GM21381 (cell line): Measurements from ENCODE around the gene WDR81.
"Not testable (repeated sequence)": the region's sequence is repeated elsewhere in the genome, so short reads cannot be mapped to it uniquely, and the experiment has no call there.

ENCODE experiments used
- ATAC-seq: cut with Tn5 transposase; IDR thresholded peaks from one replicate; pipeline ENCODE4 v1.9.1; 2021; ENCODE audit warnings: mild to moderate bottlenecking, moderate library complexity; ENCODE audit not compliant: unreplicated experiment

WDR81 gene

DNA sequence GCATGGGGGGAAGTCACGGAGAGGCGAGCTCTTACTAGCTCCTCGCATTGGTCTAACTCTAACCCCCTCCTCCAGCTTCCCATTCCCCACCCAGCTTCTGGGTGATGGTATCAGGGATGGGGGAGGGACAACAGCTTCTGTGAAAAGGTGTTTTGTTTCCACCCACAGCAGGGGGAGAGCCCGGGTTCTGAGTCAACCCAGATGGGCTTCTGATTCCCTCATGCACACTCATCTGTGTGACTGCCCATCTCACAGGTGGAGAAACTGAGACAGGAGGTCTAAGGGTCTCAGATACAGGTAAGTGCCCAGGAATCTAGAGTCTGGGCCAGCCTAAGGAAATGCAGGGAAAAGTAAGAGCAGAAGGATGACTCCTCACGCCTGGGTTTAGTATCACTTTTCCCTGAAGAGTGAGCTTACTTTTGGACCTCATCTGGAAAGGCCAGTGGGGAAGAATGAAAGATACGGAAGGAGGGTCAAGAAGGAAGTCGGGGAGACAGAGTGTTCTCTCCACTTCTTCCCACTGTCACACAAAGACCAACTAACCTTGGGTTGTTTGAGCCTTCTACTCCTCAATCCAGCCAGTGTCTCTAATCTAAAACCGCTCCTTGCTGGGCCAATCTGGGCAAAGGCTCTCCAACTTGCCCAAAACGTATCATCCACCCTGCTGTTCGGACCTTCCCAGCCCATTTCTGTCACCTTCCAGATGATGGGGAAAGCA, 11.2 kb upstream of the WDR81 start:
- no peak for ATAC-seq

DNA sequence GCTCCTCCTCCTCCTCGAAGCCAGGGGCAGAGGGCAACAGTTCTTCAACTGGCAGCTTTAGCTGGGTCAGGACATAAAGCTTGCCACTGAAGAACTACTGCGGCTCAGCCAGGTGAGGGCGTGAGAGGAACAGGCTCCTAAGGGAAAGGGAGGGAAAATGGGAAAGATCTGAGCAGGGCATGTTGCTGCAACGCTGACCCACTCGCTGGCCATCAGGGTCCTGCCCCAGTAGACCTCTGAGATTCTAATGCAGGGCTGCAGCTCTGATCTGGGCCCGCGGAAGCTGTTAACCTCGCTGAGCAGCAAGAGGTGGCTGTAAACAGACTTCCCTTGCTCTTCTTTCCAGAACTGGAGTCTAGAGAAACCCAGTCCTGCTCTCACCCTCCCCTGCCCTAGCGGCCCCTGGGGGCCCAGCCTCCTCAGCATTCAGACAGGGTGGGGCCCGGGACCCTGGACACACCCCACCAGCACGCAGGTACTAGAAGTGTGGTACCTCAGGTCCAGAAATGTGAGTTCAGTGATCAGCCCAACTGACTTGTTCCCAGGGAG, 10.6 kb upstream of the WDR81 start:
- ATAC-seq = no peak

DNA sequence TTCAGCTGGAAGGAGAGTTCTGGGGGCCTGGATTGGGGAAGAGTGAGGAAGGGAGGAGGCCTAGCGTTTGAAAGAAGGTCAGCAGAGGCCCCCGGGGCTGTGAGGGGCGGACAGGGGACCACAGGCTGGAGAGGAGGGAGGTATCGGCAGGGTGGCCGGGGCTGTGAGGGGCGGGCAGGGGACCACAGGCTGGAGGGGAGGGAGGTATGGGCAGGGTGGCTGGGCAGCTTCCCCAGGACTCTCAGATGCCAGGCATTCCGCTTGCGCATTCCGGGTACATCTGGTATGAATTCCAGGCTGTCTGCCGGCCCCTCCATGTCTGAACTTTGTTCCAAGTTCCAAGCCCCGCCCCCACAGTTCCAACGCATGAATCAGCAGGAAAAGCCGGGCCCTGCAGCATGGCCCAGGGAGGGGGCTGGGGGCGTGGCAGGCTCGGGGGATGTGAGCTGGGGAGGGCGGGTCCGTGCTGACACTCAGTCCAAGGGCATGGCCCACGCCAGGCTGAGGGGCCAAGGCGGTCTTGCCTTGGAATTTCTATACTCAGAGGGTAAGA, 10.0 kb upstream of the WDR81 start:
- ATAC-seq = no peak

DNA sequence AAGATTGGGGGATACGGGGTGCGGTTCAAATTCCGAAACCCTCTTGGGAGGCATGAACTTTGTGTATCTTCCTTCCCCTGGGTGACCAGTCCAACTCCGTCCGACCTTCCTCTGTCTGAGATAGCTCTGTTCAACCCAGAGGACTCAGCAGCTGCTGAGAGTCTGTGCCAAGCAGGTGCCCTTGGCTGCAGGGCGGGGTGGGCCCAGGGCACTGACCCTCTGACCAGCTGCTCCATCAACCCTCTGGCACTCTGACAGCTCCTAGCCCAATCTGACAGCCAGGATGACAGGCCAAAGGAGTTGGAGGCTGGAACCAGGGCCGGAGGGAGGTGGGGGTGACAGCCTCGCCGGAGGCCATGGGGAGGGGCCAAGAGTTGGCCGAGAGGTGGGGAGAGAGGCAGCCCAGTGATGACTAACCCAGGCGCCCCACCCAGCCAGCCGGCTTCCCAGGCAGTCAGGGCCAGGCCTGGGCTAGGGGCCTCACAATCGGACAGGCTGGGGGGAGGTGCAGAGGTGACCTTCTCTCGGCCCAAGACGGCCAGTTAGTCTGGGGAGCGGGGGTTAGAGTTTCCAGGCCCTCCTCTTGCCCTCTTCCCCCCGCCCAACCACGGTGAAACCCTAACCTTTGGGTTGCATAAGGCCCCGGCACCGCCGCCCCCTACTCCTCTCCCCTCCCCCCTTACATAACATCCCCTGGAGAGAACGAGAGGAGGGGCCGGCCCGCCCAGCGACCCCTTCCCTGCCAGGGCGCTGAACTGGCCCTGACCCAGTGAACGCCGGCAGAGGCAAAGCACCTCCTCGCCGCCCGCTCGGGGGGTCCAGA, 9.3 kb upstream of the WDR81 start:
- ATAC-seq = no peak

DNA sequence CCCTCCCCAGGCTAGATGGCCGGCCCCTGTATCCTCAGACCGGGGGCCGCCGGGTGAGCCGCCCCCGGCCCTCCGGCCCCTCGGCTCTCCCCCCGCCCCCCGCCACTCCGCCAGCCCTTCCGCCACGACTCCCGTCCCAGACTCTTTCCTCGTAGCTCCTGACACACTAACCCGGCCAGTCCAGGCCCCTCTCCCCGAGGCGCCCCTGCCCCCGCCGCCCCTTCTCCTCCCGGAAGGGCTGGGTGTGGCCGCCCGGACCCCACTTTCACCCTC, 8.8 kb upstream of the WDR81 start:
- ATAC-seq = no peak

DNA sequence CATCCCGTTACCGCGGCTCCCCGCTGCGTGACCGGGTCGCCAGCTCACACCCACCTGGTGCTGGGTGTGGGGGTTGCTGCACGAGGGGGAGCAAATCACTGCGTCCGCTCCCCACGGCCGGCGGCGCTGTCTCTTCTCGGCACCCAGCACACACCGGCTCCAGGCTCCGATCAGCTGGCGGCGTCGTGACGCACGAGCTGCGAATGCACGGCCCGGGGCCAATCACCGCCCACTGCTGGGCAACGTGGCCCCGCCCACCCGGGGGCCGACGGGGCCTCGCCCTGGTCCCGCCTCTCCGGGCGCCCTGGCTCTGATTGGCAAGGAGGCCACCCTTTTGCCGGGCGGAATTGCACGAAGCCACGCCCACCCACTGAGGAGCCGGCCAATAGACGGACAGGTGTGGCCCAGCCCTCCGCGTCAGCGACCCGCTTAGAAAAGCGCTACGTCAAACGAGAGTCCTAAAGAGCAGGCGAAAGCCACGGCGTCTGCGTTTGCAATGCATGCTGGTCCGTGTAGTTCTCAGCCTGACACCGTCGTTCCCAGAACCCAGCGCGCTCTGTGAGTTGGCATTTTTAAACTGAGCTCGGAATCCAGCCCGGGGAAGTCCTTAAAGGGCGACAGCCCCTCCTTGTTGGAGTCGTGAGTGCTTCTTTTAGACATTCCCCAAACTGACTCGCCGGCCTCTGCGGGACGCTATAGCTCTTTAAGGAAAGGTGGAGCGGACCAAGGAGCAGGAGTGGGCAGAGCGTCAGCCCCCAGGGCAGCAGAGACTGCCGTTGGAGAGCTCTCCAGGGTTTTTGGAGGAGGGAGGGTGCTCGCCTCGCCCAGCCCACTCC, 8.2 kb upstream of the WDR81 start:
- ATAC-seq = peak; percentile 72

DNA sequence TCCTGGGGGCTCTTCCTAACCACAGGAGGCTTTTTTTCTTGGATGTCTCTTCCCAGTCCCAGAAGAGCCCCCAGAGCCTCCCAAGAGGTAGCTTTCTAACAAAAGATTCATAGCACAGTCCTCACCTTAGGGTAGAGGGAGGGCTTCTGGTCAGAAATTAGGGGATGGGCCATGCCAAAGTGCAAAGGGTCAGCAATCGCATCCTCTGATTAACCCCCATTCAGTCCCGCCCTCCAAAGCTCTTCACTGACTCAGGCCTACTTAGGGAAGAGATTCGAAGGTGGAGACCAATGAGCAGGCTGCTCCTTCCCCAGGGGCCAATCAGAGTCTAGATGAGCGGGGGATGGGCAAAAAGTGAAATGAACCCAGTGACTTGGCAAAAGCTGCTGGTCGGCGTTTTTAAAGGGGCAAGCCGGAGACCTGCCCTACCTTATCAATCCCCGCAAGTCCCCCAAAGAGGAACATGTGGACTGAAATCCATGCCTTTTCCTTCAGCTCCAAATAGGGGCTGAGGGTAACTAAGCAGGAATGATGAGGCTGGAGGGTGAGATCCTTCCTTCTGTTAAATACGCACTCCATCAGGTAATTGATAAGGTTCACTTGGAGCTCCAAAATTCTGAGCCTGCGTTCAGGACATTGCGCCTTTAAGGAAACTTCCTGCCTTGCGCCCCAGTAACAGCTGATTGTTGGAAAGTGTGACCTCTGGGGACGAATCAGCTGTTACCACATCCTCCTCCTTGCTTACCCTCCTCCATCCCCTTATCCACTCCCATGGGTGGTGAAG, 7.4 kb upstream of the WDR81 start:
- ATAC-seq = peak; percentile 35

DNA sequence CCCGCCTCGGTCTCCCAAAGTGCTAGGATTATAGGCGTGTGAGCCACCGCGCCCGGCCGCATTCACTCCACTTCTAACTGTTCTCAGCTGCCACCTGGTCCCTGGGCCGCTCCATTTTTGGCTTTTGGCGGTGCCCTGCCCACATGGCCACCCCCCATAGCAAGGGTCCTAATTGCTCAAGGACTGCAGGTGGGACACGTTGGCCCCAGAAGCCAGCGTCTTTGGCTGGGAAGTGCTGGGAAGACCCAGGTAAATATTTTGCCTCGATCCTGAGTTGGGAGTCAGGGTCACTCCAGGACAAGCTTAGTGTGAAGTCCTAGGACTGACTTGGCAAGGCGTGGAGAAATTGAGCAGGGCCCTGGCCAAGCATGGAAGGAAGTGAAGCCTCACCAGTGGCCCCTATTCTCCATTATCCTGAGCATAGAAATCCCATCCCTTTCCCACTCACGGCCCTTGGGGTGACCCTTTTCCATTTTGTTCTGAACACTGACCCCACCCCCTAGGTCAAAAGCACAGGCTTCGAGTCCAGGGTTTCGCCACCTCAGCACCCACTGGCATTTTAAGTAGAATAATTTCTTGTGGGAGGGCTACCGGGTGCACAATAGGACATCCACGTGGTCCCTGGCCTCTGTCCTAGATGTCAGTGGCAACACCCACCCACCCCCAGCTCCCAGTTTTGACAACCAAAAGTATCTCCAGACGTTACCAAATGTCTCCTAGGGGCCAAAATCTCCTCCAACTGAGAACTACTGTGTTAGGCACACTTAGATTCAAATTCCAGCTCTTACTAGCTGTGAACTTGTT, 5.9 kb upstream of the WDR81 start:
- no peak for ATAC-seq

DNA sequence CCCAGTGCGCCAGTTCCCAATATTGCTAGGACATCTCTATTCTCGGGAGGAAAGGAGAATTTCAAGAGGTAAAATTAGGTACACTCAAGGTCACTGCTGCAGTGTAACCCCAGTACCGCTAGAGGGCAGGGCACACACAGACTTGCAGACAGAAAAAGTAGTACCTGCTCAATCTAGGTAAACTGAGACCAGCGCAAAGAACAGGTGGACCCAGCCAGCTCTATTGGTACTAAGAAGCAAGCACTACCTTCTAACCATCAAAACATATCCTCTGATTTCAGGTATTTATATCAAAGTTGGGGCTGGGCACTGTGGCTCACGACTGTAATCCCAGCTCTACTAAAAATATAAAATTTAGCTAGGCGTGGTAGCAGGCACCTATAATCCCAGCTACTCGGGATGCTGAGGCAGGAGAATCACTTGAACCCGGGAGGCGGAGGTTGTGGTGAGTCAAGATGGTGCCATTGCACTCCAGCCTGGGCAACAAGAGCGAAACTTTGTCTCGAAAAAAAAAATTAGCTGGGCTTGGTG, 3.6 kb upstream of the WDR81 start:
- no peak for ATAC-seq

DNA sequence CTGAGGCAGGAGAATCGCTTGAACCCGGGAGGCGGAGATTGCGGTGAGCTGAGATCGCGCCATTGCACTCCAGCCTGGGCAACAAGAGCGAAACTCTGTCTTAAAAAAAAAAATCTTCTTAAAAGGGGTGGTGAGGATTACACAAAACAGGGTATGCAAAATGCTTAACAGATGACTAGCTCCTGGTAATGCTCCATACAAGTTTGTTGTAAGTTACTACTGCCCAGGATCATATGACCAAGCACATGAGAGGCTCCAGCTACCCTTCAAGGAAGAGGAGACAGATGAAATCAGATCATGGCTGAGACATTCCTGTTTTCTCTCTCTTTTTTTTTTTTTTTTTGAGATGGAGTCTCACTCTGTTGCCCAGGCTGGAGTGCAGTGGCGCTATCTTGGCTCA, 2.5 kb upstream of the WDR81 start:
- not testable (repeated sequence) for ATAC-seq

DNA sequence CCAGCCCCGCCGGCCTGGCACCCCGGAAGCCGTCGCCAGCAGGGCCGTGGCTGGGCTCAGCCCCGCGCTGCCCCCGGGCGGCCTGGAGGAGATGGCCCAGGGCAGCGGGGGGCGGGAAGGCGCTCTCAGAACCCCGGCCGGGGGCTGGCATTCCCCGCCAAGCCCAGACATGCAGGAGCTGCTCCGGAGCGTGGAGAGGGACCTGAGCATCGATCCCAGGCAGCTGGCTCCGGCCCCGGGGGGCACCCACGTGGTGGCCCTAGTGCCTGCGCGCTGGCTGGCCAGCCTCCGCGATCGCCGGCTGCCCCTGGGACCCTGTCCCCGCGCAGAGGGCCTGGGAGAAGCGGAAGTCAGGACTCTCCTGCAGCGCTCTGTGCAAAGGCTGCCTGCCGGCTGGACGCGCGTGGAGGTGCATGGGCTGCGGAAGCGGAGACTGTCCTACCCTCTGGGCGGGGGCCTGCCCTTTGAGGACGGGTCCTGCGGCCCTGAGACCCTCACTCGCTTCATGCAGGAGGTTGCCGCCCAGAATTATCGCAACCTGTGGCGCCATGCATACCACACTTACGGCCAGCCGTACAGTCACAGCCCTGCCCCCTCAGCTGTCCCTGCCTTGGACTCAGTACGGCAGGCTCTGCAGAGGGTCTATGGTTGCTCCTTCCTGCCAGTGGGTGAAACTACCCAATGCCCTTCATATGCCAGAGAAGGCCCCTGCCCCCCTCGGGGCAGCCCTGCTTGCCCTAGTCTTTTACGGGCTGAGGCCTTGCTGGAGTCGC, 551 bp downstream of the WDR81 start:
- peak; percentile 35 for ATAC-seq

DNA sequence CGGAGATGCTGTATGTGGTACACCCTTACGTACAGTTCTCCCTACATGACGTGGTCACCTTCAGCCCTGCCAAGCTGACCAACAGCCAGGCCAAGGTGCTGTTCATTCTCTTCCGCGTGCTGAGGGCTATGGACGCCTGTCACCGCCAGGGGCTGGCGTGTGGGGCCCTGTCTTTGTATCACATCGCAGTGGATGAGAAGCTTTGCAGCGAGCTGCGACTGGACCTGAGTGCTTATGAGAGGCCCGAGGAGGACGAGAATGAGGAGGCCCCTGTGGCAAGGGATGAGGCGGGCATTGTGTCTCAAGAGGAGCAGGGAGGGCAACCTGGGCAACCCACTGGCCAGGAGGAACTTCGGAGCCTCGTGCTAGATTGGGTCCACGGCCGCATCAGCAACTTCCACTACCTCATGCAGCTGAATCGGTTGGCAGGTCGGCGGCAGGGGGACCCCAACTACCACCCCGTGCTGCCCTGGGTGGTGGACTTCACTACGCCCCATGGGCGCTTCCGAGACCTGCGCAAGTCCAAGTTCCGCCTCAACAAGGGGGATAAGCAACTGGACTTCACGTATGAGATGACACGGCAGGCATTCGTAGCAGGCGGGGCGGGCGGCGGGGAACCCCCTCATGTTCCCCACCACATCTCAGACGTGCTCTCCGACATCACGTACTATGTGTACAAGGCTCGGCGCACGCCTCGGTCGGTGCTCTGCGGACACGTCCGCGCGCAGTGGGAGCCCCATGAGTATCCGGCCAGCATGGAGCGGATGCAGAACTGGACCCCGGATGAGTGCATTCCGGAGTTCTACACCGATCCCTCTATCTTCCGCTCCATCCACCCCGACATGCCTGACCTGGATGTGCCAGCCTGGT, 1.4 kb downstream of the WDR81 start:
- ATAC-seq = no peak

DNA sequence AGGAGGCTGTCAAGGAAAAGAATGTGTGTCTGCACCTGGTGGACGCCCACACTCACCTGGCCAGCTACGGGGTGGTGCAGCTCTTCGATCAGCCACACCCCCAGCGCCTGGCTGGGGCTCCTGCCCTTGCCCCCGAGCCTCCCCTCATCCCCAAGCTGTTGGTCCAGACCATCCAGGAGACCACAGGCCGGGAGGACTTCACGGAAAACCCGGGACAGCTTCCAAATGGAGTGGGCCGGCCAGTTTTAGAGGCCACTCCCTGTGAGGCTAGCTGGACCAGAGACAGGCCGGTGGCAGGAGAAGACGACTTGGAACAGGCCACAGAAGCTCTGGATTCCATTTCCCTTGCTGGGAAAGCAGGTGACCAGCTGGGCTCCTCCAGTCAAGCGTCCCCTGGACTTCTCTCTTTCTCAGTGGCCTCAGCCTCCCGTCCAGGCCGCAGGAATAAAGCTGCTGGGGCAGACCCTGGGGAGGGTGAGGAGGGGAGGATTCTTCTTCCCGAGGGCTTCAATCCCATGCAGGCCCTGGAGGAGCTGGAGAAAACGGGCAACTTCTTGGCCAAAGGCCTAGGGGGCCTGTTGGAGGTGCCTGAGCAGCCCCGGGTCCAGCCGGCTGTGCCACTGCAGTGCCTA, 2.2 kb downstream of the WDR81 start:
- ATAC-seq = no peak

DNA sequence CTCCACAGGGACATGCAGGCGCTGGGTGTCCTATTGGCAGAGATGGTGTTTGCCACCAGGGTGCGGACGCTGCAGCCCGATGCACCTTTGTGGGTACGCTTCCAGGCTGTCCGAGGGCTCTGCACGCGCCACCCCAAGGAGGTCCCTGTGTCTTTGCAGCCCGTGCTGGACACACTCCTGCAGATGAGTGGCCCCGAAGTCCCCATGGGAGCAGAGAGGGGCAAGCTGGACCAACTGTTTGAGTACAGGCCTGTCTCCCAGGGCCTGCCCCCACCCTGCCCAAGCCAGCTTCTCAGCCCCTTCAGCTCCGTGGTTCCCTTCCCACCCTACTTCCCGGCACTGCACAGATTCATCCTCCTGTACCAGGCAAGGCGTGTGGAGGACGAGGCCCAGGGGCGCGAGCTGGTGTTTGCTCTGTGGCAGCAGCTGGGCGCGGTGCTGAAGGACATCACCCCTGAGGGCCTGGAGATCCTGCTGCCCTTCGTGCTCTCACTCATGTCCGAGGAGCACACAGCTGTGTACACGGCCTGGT, 2.8 kb downstream of the WDR81 start:
- ATAC-seq = no peak

DNA sequence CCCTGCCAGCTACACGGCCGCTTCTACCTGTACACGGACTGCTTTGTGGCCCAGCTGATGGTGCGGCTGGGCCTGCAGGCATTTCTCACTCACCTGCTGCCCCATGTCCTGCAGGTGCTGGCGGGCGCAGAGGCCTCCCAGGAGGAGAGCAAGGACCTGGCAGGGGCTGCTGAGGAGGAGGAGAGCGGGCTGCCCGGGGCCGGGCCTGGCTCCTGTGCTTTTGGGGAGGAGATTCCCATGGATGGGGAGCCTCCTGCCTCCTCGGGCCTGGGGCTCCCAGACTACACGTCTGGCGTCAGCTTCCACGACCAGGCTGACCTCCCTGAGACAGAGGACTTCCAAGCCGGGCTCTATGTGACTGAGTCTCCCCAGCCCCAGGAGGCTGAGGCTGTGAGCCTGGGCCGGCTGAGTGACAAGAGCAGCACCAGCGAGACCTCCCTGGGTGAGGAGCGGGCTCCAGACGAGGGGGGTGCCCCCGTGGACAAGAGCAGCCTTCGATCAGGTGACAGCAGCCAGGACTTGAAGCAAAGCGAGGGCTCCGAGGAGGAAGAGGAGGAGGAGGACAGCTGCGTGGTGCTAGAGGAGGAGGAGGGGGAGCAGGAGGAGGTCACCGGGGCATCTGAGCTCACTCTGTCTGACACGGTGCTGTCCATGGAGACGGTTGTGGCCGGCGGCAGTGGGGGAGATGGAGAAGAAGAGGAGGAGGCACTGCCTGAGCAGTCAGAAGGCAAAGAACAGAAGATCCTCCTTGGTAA, 3.5 kb downstream of the WDR81 start:
- ATAC-seq = no peak

DNA sequence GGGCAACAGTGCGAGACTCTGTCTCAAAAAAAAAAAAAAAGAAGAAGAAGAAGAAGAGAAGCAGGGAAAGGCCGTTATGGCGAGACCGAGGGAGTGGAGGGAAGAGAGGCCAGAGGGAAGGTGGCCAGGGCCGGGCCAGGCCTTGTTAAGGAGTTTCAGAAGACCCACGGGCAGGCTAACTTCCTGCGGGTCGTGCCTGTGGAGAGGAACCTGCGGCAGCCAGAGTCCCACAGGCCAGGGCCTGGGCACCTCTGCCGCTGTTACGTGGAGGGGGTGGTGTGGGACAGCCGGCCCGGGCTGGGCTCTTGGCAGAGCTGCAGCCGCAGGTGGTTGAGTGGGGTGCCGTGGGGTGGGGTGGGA, 5.4 kb downstream of the WDR81 start:
- no peak for ATAC-seq
